Peyer's patch (tissue), 4 donors: ENCODE results near the gene EPB41L3. TPM values are rescaled to one million over a fixed set of nuclear protein-coding genes. Genes with fewer than 3 reads are reported as not detected.

Experiments used
- DNase-seq, 3 donors: peaks; one replicate each; pipeline ENCODE4 v3.0.0-alpha.2; 2017 to 2019
- H3K27ac ChIP-seq, 4 donors: fragments of 200-600 bp; sonication (generic); one replicate each; pipeline ENCODE4 v1.5.1; 2016 to 2019
- H3K27me3 ChIP-seq, 2 donors: fragments of 200-600 bp; sonication (generic); one replicate each; pipeline ENCODE4 v1.5.1; 2019
- H3K36me3 ChIP-seq, 3 donors: fragments of 200-600 bp; sonication (generic); one replicate each; pipeline ENCODE4 v1.5.1; 2016 to 2019
- H3K4me1 ChIP-seq, 4 donors: fragments of 200-600 bp; sonication (generic); one replicate each; pipeline ENCODE4 v1.5.1; 2016 to 2019
- H3K4me3 ChIP-seq, 4 donors: fragments of 200-600 bp; sonication (generic); 1 replicate in 3 of 4; 2 replicates in 1 of 4; pipeline ENCODE4 v1.5.1; 2016 to 2019; ENCODE audit warnings: mild to moderate bottlenecking in 1 of 4
- H3K9me3 ChIP-seq, 4 donors: fragments of 200-600 bp; sonication (generic); one replicate each; pipeline ENCODE4 v1.5.1; 2016 to 2019; ENCODE audit warnings: mild to moderate bottlenecking in 1 of 4
- POLR2A ChIP-seq, 2 donors: fragments of 450-650 bp; IDR thresholded peaks; one replicate each; pipeline ENCODE4 v1.5.1; 2017; ENCODE audit warnings: antibody characterized with exemption in 2 of 2, mild to moderate bottlenecking in 2 of 2, moderate library complexity in 2 of 2
- total RNA-seq, 4 donors: library from RNA; depleted of rRNA; stranded (reverse); fragments of >200 nt; gene quantifications; one replicate each; pipeline ENCODE4 v1.1.0, GENCODE V29; 2016
- TF ChIP-seq, protein P1 (sequence below), 6 experiments: fragments of 450-650 bp in 4 of 6; fragments of 200-600 bp in 2 of 6; sonication (generic) in 1 of 6; IDR thresholded peaks; one replicate each; pipeline ENCODE4 v1.5.1; 2017 to 2019; ENCODE audit warnings: antibody characterized with exemption in 6 of 6, mild to moderate bottlenecking in 3 of 6, moderate library complexity in 1 of 6

EPB41L3 gene
- total RNA-seq, 4 donors from 2014 or later: 234 to 251 (median 248) TPM

DNA sequence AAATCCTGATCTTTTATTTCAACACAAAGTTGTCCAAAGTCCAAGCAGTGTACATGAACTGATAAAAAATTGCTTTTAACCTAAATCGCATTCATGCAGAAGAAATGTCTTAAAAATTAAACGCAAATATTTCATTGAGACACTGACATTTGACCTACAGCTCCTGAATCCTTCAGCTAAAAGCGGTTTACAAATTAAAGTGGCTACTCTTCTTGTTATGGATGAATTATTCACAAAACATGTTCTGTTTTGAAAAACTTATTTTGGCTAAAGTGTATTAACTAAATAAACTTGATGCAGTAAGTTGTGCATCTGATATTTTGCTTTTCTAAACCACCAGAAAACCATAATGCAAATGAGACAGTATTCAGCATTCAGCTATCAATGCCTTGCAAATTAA is 2.2 kb downstream of the EPB41L3 start:
- Histone ChIP-seq H3K9me3 (no peaks in the 10 kb centered on the region), H3K27ac (no peak overlapping the region), H3K4me3 (no peak overlapping the region), H3K36me3 (no peaks in the 10 kb centered on the region), H3K4me1 (no peaks in the 10 kb centered on the region), H3K27me3 (no peaks in the 10 kb centered on the region)
- DNase-seq: no peak
- TF ChIP-seq POLR2A (IDR thresholded peaks at IDR 0.05): no peak

DNA sequence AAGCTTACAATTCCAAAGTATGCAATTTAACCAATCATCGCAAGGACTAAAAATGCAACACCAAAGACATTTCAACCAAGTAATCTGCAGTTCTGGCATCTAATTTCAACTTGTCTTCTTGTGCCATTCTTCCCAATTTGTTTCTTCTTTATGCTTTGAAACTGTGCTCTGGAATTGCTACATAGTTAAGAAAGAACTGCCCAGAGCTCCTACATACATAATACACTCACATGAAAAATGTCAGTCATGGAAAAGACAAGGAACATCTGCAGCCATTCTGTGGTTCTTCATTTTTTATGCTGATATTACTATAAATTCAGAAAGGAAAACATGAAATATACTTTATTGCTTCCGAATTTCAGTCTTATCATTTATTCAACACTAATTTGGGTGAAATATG is 4.4 kb downstream of the EPB41L3 start:
- Histone ChIP-seq H3K27me3 (no peaks in the 10 kb centered on the region), H3K4me1 (no peaks in the 10 kb centered on the region), H3K4me3 (no peak overlapping the region), H3K36me3 (no peaks in the 10 kb centered on the region), H3K27ac (no peak overlapping the region), H3K9me3 (no peaks in the 10 kb centered on the region)
- no peak for DNase-seq
- no peak for TF ChIP-seq POLR2A (IDR thresholded peaks at IDR 0.05)
- TF ChIP-seq, protein P1, sequence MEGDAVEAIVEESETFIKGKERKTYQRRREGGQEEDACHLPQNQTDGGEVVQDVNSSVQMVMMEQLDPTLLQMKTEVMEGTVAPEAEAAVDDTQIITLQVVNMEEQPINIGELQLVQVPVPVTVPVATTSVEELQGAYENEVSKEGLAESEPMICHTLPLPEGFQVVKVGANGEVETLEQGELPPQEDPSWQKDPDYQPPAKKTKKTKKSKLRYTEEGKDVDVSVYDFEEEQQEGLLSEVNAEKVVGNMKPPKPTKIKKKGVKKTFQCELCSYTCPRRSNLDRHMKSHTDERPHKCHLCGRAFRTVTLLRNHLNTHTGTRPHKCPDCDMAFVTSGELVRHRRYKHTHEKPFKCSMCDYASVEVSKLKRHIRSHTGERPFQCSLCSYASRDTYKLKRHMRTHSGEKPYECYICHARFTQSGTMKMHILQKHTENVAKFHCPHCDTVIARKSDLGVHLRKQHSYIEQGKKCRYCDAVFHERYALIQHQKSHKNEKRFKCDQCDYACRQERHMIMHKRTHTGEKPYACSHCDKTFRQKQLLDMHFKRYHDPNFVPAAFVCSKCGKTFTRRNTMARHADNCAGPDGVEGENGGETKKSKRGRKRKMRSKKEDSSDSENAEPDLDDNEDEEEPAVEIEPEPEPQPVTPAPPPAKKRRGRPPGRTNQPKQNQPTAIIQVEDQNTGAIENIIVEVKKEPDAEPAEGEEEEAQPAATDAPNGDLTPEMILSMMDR (IDR thresholded peaks at IDR 0.05): no peak

DNA sequence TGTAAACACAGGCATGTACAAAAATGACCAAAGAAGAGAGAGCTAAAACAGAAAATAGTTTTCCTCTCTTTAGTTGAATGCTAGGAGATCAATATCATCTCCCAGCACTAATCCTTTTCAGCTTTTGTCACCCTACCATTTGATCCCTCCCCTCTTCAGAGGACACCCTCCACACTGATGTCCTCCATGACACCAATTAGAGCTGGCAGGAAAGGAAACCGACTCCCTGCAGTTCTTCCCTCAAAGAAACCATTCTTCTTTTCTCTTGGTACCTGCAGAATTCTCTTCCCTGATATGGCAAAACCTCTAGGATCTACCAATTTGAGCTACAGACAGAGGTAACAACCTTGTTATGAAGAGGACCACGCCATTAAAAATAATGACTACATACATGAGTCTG is 5.3 kb downstream of the EPB41L3 start:
- Histone ChIP-seq H3K9me3 (no peaks in the 10 kb centered on the region), H3K4me1 (no peaks in the 10 kb centered on the region), H3K36me3 (no peaks in the 10 kb centered on the region), H3K27me3 (no peaks in the 10 kb centered on the region), H3K27ac (no peak overlapping the region), H3K4me3 (no peak overlapping the region)
- TF ChIP-seq, protein P1 (IDR thresholded peaks at IDR 0.05): no peak
- TF ChIP-seq POLR2A (IDR thresholded peaks at IDR 0.05): no peak
- no peak for DNase-seq

DNA sequence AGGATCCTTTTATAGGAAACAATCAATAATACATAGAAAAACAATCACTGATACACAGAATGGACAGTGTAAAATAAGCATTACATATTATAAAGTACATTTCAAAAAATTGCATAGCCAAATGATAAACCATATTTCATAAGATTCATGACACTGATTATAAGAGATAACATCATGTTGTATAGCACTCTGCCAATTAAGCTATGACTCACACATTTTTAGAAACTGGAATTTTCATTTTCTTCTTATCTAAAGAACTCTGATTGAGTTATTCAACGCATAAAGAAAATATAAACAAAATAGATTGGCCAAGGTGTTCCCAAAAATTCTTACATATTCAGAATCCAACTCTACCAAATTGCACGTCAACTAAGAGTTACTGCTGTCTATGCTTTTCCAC is 5.9 kb downstream of the EPB41L3 start:
- Histone ChIP-seq H3K27ac (no peak overlapping the region), H3K36me3 (no peaks in the 10 kb centered on the region), H3K27me3 (no peaks in the 10 kb centered on the region), H3K4me1 (no peaks in the 10 kb centered on the region), H3K4me3 (no peak overlapping the region), H3K9me3 (no peaks in the 10 kb centered on the region)
- DNase-seq: no peak
- no peak for TF ChIP-seq POLR2A (IDR thresholded peaks at IDR 0.05)

DNA sequence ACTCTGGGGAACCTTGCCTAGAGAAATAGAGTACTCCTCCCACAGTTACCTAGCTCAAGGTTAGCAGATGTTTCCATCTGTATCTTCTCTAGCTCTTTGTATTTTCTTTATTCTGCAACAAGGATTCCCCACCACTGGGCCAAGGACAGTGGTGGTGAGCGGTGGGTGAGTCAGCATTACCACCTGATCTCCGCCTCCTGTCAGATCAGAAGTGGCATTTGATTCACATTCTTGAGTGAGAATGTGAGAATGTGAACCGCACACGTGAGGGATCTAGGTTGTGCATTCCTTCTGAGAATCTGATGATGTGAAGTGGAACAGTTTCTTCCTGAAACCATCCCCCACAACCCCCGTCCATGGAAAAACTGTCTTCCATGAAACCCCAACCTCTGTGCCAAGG is 9.0 kb downstream of the EPB41L3 start:
- H3K4me1 ChIP-seq: no peaks in the 10 kb centered on the region

DNA sequence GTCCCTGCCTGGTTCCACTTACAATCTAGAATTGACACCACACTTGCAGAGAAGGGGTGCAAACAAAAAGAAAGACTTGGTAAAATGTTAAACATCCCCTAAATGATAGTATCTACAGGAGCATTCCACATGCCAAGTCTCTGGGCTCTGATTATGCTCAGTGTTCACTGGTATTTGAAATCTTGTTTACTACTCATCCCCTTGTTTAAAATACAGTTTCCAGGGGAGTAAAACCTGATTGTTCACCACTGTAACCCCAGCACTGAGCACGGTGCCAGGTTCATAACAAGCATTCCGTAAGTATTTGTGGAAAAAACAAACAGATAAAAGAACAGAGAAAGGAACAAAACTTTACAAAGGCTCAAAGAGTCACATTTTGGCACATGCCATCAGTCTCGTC is 11.7 kb downstream of the EPB41L3 start:
- no peaks in the 10 kb centered on the region for H3K36me3 ChIP-seq
- H3K4me3 ChIP-seq: no peak overlapping the region
- H3K27ac ChIP-seq: no peak overlapping the region
- TF ChIP-seq, protein P1 (IDR thresholded peaks at IDR 0.05): no peak
- no peak for TF ChIP-seq POLR2A (IDR thresholded peaks at IDR 0.05)
- H3K9me3 ChIP-seq: no peaks in the 10 kb centered on the region
- no peaks in the 10 kb centered on the region for H3K27me3 ChIP-seq
- no peak for DNase-seq
- H3K4me1 ChIP-seq: no peaks in the 10 kb centered on the region

More for the DNA sequence above, 9.0 kb downstream of the EPB41L3 start:
- DNase-seq: no peak
- Histone ChIP-seq H3K27me3 (no peaks in the 10 kb centered on the region), H3K36me3 (no peaks in the 10 kb centered on the region), H3K9me3 (no peaks in the 10 kb centered on the region), H3K27ac (no peak overlapping the region), H3K4me3 (no peak overlapping the region)
- TF ChIP-seq POLR2A (IDR thresholded peaks at IDR 0.05): no peak
- TF ChIP-seq, protein P1 (IDR thresholded peaks at IDR 0.05): no peak

DNA sequence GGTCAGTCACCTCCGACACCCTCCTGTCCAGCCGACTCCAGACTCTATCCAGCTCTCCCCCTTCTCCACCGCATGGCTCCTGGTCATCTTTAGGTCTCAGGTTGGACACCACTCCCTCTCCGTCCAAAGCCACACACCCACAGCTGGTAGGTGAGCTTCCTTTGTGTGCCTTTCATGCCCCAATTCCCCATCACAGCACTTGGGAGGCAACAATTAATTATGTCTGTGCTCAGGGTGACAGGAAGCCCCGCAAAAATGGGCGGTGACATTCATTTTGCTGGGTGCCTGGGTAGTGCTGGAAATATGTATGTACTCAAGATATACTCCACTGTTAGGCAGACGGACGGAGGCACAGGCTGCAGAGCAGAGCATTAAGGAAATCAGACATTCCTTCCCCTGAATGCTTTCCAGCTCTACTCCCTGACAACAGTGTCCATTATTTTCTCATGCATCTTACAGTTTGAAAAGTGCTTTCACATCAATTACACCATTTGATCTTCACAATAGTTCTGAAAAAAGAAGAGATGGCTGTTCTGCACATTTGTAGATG is 13.1 kb downstream of the EPB41L3 start:
- H3K27ac ChIP-seq: no peak overlapping the region
- DNase-seq: no peak
- no peaks in the 10 kb centered on the region for H3K27me3 ChIP-seq
- no peaks in the 10 kb centered on the region for H3K9me3 ChIP-seq
- TF ChIP-seq, protein P1 (IDR thresholded peaks at IDR 0.05): no peak
- no peak for TF ChIP-seq POLR2A (IDR thresholded peaks at IDR 0.05)
- no peaks in the 10 kb centered on the region for H3K36me3 ChIP-seq
- no peaks in the 10 kb centered on the region for H3K4me1 ChIP-seq
- no peak overlapping the region for H3K4me3 ChIP-seq
